ENCODE results near the gene OTULIN.

GRCh38 chr5:14685757-14686156 lies 21.2 kb downstream of the OTULIN start:
- TF ChIP-seq CTCF (IDR thresholded peaks at IDR 0.05; ENCODE audit: low read depth, low read length, poor library complexity, severe bottlenecking), result peak; percentile 59
- no peak for TF ChIP-seq EZH2phosphoT487 (IDR thresholded peaks at IDR 0.05; ENCODE audit: borderline replicate concordance, low read length)

Data from DOHH2 (cell line).